Adipocyte (in vitro differentiated cells): ENCODE data around the gene NXPE3.
A peak's percentile ranks its signal among the peaks of the same experiment; 100 is the strongest.

ENCODE experiments used
- DNase-seq: peaks from one replicate; pipeline ENCODE4 v3.0.0-alpha.2; 2015; ENCODE audit warnings: low read depth
- H3K27me3 ChIP-seq: replicated peaks from 2 replicates; pipeline ENCODE4 v1.7.0; 2013; ENCODE audit warnings: mild to moderate bottlenecking, low read length, moderate library complexity; ENCODE audit not compliant: control insufficient read depth, insufficient read depth
- H3K36me3 ChIP-seq: 2 replicates; pipeline ENCODE4 v1.7.0; 2013; ENCODE audit warnings: low read length, mild to moderate bottlenecking, moderate library complexity; ENCODE audit not compliant: control insufficient read depth, insufficient read depth, severe bottlenecking
- H3K4me1 ChIP-seq: 2 replicates; pipeline ENCODE4 v1.7.0; 2013; ENCODE audit warnings: mild to moderate bottlenecking, low read length, moderate library complexity; ENCODE audit not compliant: control insufficient read depth, insufficient read depth
- H3K4me3 ChIP-seq: 2 replicates; pipeline ENCODE4 v1.7.0; 2013; ENCODE audit warnings: mild to moderate bottlenecking, low read length, moderate library complexity
- H3K9ac ChIP-seq: 2 replicates; pipeline ENCODE4 v1.7.0; 2013; ENCODE audit warnings: mild to moderate bottlenecking, low read length, moderate library complexity
- H3K9me3 ChIP-seq: 2 replicates; pipeline ENCODE4 v1.7.0; 2013; ENCODE audit warnings: mild to moderate bottlenecking, low read length, moderate library complexity; ENCODE audit not compliant: control insufficient read depth

The NXPE3 gene

DNA sequence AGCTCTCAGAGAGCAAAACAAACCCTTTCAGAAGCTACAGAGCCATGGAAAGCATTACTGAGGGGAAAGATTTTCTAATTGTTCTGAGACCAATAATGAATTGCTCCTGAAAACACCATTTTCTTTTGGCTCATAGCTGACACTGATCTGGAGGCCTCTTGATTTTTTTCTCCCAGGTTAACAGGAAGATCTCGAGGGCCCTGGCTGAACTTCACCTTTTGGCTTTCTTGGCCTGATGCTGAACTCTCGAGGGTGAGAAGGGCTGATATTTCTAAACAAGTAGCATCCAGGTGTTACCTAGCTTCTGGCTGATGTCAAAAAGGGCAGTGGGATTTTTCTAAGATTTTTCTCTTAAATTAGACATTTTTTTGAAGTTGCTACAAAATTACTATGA lies 50.4 kb downstream of the NXPE3 start:
- H3K9me3 ChIP-seq, result no peaks in the 10 kb centered on the region
- peak overlapping the region; percentile 88 for H3K4me3 ChIP-seq
- peaks cover 44% of the 10 kb centered on the region for H3K4me1 ChIP-seq
- H3K9ac ChIP-seq, result no peak overlapping the region
- H3K27me3 ChIP-seq, result no peaks in the 10 kb centered on the region
- no peaks in the 10 kb centered on the region for H3K36me3 ChIP-seq
- no peak for DNase-seq

DNA sequence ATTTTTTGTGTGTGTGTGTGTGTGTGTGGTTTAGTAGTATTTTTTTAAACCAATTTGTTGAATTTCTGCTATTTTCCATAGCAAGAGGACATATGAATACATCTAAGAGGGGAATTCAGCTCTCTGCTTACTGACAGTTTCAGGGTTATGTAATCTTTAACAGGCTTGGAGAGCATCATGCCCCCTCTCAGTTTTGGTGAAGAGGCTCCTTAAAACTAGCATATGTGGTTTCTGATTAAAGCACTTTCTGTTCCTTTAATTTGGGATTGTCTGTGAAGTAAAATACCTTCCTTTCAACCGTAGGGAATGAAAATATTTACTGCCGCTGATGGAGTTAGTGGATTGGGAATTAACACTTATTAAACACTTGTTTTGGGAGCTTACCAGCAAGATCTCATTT lies 50.9 kb downstream of the NXPE3 start:
- Histone ChIP-seq H3K4me1 (peaks cover 40% of the 10 kb centered on the region), H3K36me3 (no peaks in the 10 kb centered on the region), H3K27me3 (no peaks in the 10 kb centered on the region), H3K9me3 (no peaks in the 10 kb centered on the region), H3K4me3 (no peak overlapping the region), H3K9ac (no peak overlapping the region)
- no peak for DNase-seq

DNA sequence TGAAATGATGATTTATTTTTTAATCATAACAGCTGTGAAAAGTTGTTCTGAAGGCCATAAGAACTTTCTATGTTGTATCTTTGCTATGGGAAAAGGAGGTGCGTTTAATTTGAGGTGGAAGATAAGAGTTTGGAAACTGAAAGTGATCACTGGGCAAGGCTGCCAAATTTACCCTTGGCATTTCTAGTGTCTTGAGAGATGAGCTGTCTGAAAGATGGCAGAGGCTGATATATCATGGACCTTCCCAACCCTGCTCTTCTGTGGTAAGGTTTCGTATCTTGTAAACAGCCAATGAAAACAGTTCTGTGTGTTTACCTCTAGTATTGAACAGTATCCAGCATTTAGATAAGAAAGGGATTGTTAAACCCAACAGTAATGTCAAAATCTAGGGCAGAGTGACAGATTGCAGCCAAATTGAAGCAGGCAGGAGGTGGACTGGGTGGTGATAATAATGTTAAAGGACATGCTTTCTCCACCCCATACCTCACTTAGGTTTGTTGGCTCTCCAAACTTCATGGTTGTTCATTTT lies 54.5 kb downstream of the NXPE3 start:
- Histone ChIP-seq H3K9ac (no peak overlapping the region), H3K36me3 (no peaks in the 10 kb centered on the region), H3K9me3 (no peaks in the 10 kb centered on the region), H3K4me1 (peaks cover 29% of the 10 kb centered on the region), H3K4me3 (no peak overlapping the region), H3K27me3 (no peaks in the 10 kb centered on the region)
- no peak for DNase-seq

DNA sequence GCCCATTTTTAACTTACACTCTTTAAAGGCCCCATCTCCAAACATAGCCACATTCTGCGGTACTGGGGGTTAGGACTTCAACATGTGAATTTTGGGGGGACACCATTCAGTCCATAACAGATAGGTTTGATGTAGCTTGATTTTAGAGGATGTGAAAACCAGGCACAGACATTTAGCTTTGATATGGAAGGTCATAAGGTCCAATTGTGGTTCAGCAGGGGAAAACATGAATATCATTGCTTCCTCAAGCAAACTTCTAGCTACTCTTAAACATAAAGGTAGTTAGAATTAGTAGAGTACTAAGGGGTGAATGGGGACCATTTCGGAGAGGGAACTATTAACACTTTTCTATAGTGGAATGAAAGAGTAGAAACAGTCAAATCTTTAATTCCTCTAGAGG lies 56.7 kb downstream of the NXPE3 start:
- H3K4me3 ChIP-seq, result no peak overlapping the region
- H3K4me1 ChIP-seq, result peaks cover 18% of the 10 kb centered on the region
- no peaks in the 10 kb centered on the region for H3K36me3 ChIP-seq
- H3K9me3 ChIP-seq, result no peaks in the 10 kb centered on the region
- H3K27me3 ChIP-seq, result no peaks in the 10 kb centered on the region
- no peak for DNase-seq
- no peak overlapping the region for H3K9ac ChIP-seq

DNA sequence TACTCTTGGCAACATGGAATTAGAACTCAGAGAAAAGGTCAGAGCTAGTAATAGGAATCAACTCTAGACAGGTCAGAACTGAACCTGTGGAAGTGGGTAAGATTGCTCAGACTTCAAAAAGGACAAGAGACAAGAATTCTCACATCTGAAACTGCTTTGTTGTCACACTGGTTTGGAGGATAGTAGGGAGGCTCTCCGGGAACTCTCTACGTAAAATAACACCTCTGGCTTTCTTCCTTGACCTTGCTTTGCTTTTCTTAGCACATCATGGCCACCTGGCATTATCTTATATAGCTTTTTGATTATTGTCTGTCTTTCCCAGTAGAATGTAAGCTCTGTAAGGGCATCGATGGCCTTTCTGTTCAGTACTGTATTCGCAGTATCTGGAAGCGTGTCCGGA lies 57.1 kb downstream of the NXPE3 start:
- H3K36me3 ChIP-seq, result no peaks in the 10 kb centered on the region
- H3K4me1 ChIP-seq, result peaks cover 18% of the 10 kb centered on the region
- H3K4me3 ChIP-seq, result no peak overlapping the region
- H3K9me3 ChIP-seq, result no peaks in the 10 kb centered on the region
- H3K9ac ChIP-seq, result no peak overlapping the region
- H3K27me3 ChIP-seq, result no peaks in the 10 kb centered on the region
- no peak for DNase-seq

DNA sequence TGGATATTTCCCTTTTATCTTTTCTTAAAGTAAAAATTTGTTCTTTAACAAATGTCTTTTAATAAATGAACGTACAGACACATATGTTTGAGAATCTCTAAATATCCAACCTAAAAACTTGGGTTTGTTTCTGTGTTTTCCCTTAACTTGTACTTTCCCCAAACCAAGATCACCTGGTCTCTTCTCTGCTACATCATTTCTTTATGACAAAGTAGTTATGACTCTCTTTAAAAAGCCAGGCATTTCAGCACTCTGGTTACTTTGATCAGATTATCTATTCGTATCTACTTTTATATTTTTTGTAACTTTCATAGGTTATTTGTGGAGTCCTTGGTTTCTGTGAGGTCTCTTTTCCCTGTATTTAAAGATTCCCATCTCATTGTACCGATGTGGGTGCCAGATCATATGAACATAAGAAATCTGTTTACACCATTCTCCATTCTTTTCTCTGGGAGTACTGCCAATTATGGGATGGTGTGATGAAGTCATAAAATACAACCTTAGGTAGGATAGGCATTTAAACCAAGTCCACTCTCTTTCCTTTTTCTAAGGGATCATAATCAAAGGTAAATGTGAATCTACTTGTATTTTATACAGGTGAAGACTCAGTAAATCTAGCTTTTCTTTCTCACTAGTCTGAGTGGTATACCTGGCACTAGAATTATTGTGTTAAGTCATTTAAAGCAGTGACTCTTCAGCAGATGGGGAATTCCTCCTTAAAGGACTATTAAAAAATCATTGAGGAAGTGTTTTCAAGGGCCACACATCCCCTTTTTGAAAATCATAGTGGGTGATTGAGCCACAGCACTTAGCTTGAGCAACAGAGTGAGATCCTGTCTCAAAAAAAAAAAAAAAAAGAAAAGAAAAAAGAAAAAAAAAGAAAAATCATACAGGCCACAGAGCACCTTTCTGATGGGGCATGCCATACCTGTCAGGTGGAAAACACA lies 57.9 kb downstream of the NXPE3 start:
- H3K9me3 ChIP-seq, result no peaks in the 10 kb centered on the region
- peak; percentile 60 for DNase-seq
- H3K4me1 ChIP-seq, result peaks cover 18% of the 10 kb centered on the region
- no peak overlapping the region for H3K4me3 ChIP-seq
- no peaks in the 10 kb centered on the region for H3K36me3 ChIP-seq
- no peak overlapping the region for H3K9ac ChIP-seq
- H3K27me3 ChIP-seq, result no peaks in the 10 kb centered on the region

DNA sequence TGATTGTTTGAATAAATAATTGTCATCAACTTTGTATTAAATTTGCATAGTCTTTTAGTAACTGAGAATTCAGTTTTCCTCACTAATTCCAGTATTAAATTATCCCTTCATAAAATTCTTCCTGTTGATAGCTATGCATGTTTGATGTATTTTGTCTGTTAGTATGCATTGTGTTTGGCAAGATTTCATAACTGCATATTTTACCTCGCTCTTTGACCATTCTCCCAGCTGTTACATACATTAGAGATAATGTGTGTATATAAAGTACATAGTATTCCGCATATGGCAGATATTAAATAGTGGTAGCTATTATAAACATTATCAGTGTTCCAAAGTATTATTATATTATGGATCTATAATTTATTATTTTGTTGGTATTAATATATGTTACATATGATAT lies 59.7 kb downstream of the NXPE3 start:
- Histone ChIP-seq H3K4me1 (peaks cover 15% of the 10 kb centered on the region), H3K9ac (no peak overlapping the region), H3K4me3 (no peak overlapping the region), H3K9me3 (no peaks in the 10 kb centered on the region), H3K36me3 (no peaks in the 10 kb centered on the region), H3K27me3 (no peaks in the 10 kb centered on the region)
- no peak for DNase-seq

DNA sequence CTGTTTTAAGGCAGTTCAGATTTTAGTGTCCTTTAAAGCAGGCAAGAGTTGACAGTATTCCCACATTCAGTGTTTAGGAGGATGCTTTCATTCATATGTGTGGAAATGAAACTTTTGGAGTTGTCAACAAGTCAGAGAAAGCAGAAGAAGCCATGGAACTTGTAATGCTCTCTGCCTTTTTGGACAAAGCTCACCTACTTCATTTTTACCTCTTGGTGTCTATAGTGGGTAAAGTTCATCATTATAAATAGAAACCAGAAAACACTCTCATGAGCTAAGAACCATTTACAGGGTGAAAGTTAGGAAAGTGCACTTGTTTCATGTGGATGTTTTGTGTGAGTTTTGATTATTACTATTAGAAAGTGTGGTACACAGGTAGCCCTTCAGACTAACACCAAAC lies 61.1 kb downstream of the NXPE3 start:
- H3K9ac ChIP-seq, result no peak overlapping the region
- no peak overlapping the region for H3K4me3 ChIP-seq
- H3K36me3 ChIP-seq, result no peaks in the 10 kb centered on the region
- H3K27me3 ChIP-seq, result no peaks in the 10 kb centered on the region
- no peaks in the 10 kb centered on the region for H3K9me3 ChIP-seq
- no peak for DNase-seq
- peaks cover 9% of the 10 kb centered on the region for H3K4me1 ChIP-seq

DNA sequence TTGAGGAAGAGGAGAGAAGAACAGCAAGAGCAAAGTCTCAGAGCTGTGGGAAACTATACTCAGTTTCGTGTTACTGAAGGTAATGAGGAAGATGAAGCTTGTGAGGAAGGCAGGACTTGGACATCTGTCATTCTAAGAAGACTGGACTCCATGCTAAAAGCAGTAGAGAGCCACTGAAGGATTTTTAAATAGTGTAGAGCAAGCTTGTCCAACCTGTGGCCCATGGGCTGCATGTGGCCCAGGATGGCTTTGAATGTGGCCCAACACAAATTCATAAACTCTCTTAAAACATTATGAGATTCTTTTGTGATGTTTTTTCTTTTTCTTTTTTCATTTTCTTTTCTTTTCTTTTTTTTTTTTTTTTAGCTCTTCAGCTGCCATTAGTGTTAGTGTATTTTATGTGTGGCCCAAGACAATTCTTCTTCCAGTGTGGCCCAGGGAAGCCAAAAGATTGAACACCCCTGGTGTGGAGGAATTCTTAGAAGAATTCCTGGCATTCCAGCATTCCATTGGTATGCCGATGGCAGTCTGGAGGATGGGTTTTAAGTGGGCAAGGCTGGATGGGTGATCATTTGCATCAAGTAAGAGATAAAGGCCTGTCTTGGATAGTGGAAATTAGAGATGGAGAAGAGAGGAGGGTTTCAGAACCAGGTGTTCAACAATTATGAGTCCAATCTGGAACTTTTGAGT lies 63.4 kb downstream of the NXPE3 start:
- peaks cover 1% of the 10 kb centered on the region for H3K4me1 ChIP-seq
- H3K27me3 ChIP-seq, result no peaks in the 10 kb centered on the region
- DNase-seq, result no peak
- H3K4me3 ChIP-seq, result no peak overlapping the region
- H3K9me3 ChIP-seq, result no peaks in the 10 kb centered on the region
- no peak overlapping the region for H3K9ac ChIP-seq
- H3K36me3 ChIP-seq, result no peaks in the 10 kb centered on the region

DNA sequence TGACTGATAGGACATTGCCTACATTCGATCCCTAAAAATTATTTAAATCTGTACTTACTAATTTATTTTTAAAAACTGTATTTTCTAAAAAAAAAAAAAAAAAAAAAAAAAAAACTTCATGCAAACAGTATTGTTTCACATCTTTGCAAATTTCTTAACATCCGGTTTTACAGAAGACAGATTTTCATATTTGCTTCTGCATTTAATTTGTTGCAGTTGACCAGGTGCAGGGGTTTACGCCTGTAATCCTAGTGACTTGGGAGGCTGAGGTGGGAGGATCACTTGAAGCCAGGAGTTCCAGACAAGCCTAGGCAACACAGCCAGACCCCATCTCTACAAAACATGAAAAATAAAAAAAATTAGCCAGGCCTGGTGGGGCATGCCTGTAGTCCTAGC lies 63.9 kb downstream of the NXPE3 start:
- Histone ChIP-seq H3K4me3 (no peak overlapping the region), H3K4me1 (no peaks in the 10 kb centered on the region), H3K9ac (no peak overlapping the region), H3K9me3 (no peaks in the 10 kb centered on the region), H3K36me3 (no peaks in the 10 kb centered on the region), H3K27me3 (no peaks in the 10 kb centered on the region)
- no peak for DNase-seq

DNA sequence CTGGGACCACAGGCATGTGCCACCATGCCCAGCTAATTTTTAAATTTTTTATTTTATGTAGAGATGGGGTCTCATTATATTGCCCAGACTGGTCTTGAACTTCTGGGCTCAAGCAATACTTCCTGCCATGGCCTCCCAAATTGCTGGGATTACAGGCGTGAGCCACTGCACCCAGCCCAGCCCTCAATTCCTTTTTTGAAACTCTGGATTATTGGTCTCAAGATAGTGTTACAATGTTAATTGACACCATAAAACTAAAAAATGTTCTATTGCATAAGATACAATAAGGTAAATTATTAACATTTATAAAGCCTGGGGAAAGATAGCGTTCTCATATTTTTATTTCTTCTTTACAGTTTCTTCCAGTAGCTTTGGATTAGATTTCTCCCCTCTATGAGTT lies 66.4 kb downstream of the NXPE3 start:
- H3K27me3 ChIP-seq, result no peaks in the 10 kb centered on the region
- H3K9ac ChIP-seq, result no peak overlapping the region
- no peaks in the 10 kb centered on the region for H3K36me3 ChIP-seq
- peaks cover 6% of the 10 kb centered on the region for H3K4me1 ChIP-seq
- no peaks in the 10 kb centered on the region for H3K9me3 ChIP-seq
- H3K4me3 ChIP-seq, result no peak overlapping the region
- DNase-seq, result no peak
